Testis (tissue), 3 donors: ENCODE measurements around the gene CFAP77. TPM values are rescaled to one million over a fixed set of nuclear protein-coding genes. Genes with fewer than 3 reads are reported as not detected.
"Not testable (repeated sequence)": the region's sequence is repeated elsewhere in the genome, so short reads cannot be mapped to it uniquely, and the experiment has no call there.

Source experiments
- DNase-seq: peaks from one replicate; pipeline ENCODE4 v3.0.0-alpha.2; 2019
- H3K27ac ChIP-seq, 2 donors: fragments of 200-600 bp; sonication (generic); one replicate each; pipeline ENCODE4 v1.5.1; 2019
- H3K27me3 ChIP-seq: fragments of 200-600 bp; sonication (generic); one replicate; pipeline ENCODE4 v1.5.1; 2019
- H3K36me3 ChIP-seq: fragments of 200-600 bp; sonication (generic); one replicate; pipeline ENCODE4 v1.5.1; 2017; ENCODE audit warnings: low read depth; ENCODE audit errors: missing control alignments
- H3K4me1 ChIP-seq: fragments of 200-600 bp; sonication (generic); one replicate; pipeline ENCODE4 v1.5.1; 2019
- H3K4me3 ChIP-seq, 2 donors: fragments of 200-600 bp; sonication (generic); one replicate each; pipeline ENCODE4 v1.5.1; 2017 to 2019
- H3K9me3 ChIP-seq: fragments of 200-600 bp; sonication (generic); one replicate; pipeline ENCODE4 v1.5.1; 2017
- CTCF ChIP-seq, 3 experiments: fragments of 450-650 bp in 2 of 3; fragments of 200-600 bp in 1 of 3; sonication (generic) in 1 of 3; IDR thresholded peaks; one replicate each; pipeline ENCODE4 v1.5.1; 2016 to 2019; ENCODE audit warnings: antibody characterized with exemption in 3 of 3, mild to moderate bottlenecking in 2 of 3, moderate library complexity in 1 of 3
- POLR2A ChIP-seq: fragments of 450-650 bp; IDR thresholded peaks from one replicate; pipeline ENCODE4 v1.6.1; 2017; ENCODE audit warnings: antibody characterized with exemption, mild to moderate bottlenecking, moderate library complexity
- WGBS, 2 donors: methylation state at CpG; one replicate each; pipeline ENCODE4 v1.1.5; 2018; 5-methylcytosine and 5-hydroxymethylcytosine counted together
- intact Hi-C: fragments of 100-400 bp; cut with DNase I; formaldehyde crosslinking; loops from one replicate; pipeline ENCODE4 v1.15.1; 2023; ENCODE audit warnings: low total_unique reads
- polyA plus RNA-seq: library from polyadenylated mRNA; stranded (reverse); fragments of 350-450 nt; fragmentation: Illumina TruSeq; extraction: RNeasy Lipid Tissue Mini Kit (QIAGEN cat#74804); gene quantifications from one replicate; pipeline ENCODE4 v1.2.3, GENCODE V29; 2014; ENCODE audit warnings: low read depth, low replicate concordance; ENCODE audit not compliant: insufficient read depth
- total RNA-seq, 2 donors: library from RNA; depleted of rRNA; stranded (reverse); fragments of >200 nt; gene quantifications; one replicate each; pipeline ENCODE4 v1.2.3, GENCODE V29; 2016

The CFAP77 gene
- total and polyA plus RNA-seq, 3 donors from 2014 or later: 13.6 to 36.2 (median 20.9) TPM

- no peak overlapping the region for H3K4me3 ChIP-seq
- H3K36me3 ChIP-seq: no peaks in the 10 kb centered on the region
- no peak overlapping the region for H3K27ac ChIP-seq
- H3K4me1 ChIP-seq: peaks cover 9% of the 10 kb centered on the region
- TF ChIP-seq CTCF (IDR thresholded peaks at IDR 0.05): no peak
- no peak for TF ChIP-seq POLR2A
- no peak for DNase-seq
- no peaks in the 10 kb centered on the region for H3K27me3 ChIP-seq
- WGBS, 2 donors: 88 to 92% methylated on average over 4 of the region's 4 CpGs
- intact Hi-C loops: no loop called here
- no peaks in the 10 kb centered on the region for H3K9me3 ChIP-seq
Observed at GRCh38 chr9:132369421-132369820, 40.6 kb upstream of the CFAP77 start.

GRCh38 chr9:132370592-132370991 lies 39.4 kb upstream of the CFAP77 start:
- H3K4me1 ChIP-seq: peaks cover 9% of the 10 kb centered on the region
- no peak for TF ChIP-seq CTCF (IDR thresholded peaks at IDR 0.05)
- TF ChIP-seq POLR2A: no peak
- no peaks in the 10 kb centered on the region for H3K9me3 ChIP-seq
- no peak overlapping the region for H3K4me3 ChIP-seq
- no peaks in the 10 kb centered on the region for H3K27me3 ChIP-seq
- no peak for DNase-seq
- H3K27ac ChIP-seq: no peak overlapping the region
- WGBS, 2 donors: 87 to 88% methylated on average over 4 of the region's 4 CpGs
- intact Hi-C loops: no loop called here
- H3K36me3 ChIP-seq: no peaks in the 10 kb centered on the region

- intact Hi-C loops: no loop called here
- no peak for TF ChIP-seq CTCF (IDR thresholded peaks at IDR 0.05)
- no peak for TF ChIP-seq POLR2A
- no peak overlapping the region for H3K4me3 ChIP-seq
- H3K4me1 ChIP-seq: peaks cover 9% of the 10 kb centered on the region
- WGBS, 2 donors: 54 to 64% methylated on average over 14 of the region's 14 CpGs
- H3K27me3 ChIP-seq: no peaks in the 10 kb centered on the region
- H3K27ac ChIP-seq: peak overlapping the region; percentile 50 to 77
- no peaks in the 10 kb centered on the region for H3K9me3 ChIP-seq
- no peaks in the 10 kb centered on the region for H3K36me3 ChIP-seq
- DNase-seq: peak; percentile 78
Observed at GRCh38 chr9:132372177-132373095, 37.6 kb upstream of the CFAP77 start.

GRCh38 chr9:132377769-132378168 lies 32.2 kb upstream of the CFAP77 start:
- H3K4me3 ChIP-seq, intact Hi-C loops, H3K27me3 ChIP-seq, H3K36me3 ChIP-seq, H3K4me1 ChIP-seq, H3K27ac ChIP-seq, DNase-seq, H3K9me3 ChIP-seq: not testable (repeated sequence)
- 59 to 92% methylated on average over 2 of the region's 2 CpGs for WGBS, 2 donors

GRCh38 chr9:132378416-132378815 lies 31.6 kb upstream of the CFAP77 start:
- H3K9me3 ChIP-seq, intact Hi-C loops, H3K27ac ChIP-seq, DNase-seq, H3K27me3 ChIP-seq, H3K4me1 ChIP-seq, H3K4me3 ChIP-seq, H3K36me3 ChIP-seq: not testable (repeated sequence)
- 70 to 80% methylated on average over 3 of the region's 3 CpGs for WGBS, 2 donors
